NCI-H2196 (cell line): ENCODE results near the gene RPP30.

ENCODE experiments used
- DNase-seq: peaks from one replicate; lab custom pipeline; 2025; ENCODE audit not compliant: unreplicated experiment; lab: John Stamatoyannopoulos, UW

The RPP30 gene

GRCh38 chr10:90915766-90916075, 43.9 kb downstream of the RPP30 start:
- no peak for DNase-seq

GRCh38 chr10:90916392-90917237, 44.8 kb downstream of the RPP30 start:
- DNase-seq, result no peak

- DNase-seq, result no peak
Measured at GRCh38 chr10:90917238-90917967, 45.6 kb downstream of the RPP30 start.

GRCh38 chr10:90917968-90918318, 46.2 kb downstream of the RPP30 start:
- DNase-seq, result no peak

- DNase-seq, result no peak
Measured at GRCh38 chr10:90919683-90920574, 48.2 kb downstream of the RPP30 start.

GRCh38 chr10:90920986-90921666, 49.4 kb downstream of the RPP30 start, which contains the start of gene ANKRD1:
ANKRD1 (minus strand) TSS chr10:90921087; CDS start chr10:90921027, 60 bp downstream.
- no peak for DNase-seq

- no peak for DNase-seq
Measured at GRCh38 chr10:90921906-90922305, 50.1 kb downstream of the RPP30 start.

GRCh38 chr10:90923111-90923731, 51.4 kb downstream of the RPP30 start:
- DNase-seq, result no peak

- no peak for DNase-seq
Measured at GRCh38 chr10:90924552-90924951, 52.8 kb downstream of the RPP30 start.

- no peak for DNase-seq
Measured at GRCh38 chr10:90925079-90926029, 53.6 kb downstream of the RPP30 start.

GRCh38 chr10:90927293-90927692, 55.5 kb downstream of the RPP30 start:
- no peak for DNase-seq

- DNase-seq, result no peak
Measured at GRCh38 chr10:90929179-90929578, 57.4 kb downstream of the RPP30 start.

GRCh38 chr10:90930070-90930837, 58.5 kb downstream of the RPP30 start:
- no peak for DNase-seq

- DNase-seq, result no peak
Measured at GRCh38 chr10:90930971-90931871, 59.4 kb downstream of the RPP30 start.

- no peak for DNase-seq
Measured at GRCh38 chr10:90935581-90936275, 64.0 kb downstream of the RPP30 start.

GRCh38 chr10:90936276-90936659, 64.5 kb downstream of the RPP30 start:
- no peak for DNase-seq

GRCh38 chr10:90937645-90938258, 66.0 kb downstream of the RPP30 start:
- no peak for DNase-seq
